Smooth muscle cell of the brain vasculature (primary cell): ENCODE measurements around the gene DNM1L.
"Not testable (repeated sequence)": the region's sequence is repeated elsewhere in the genome, so short reads cannot be mapped to it uniquely, and the experiment has no call there.

ENCODE experiments used
- DNase-seq: peaks from one replicate; pipeline ENCODE4 v3.0.0-alpha.2; 2012; ENCODE audit warnings: low read depth, low spot score

Gene DNM1L

GRCh38 chr12:32697445-32697844, 18.3 kb downstream of the DNM1L start:
- no peak for DNase-seq

GRCh38 chr12:32698285-32698684, 19.2 kb downstream of the DNM1L start:
- DNase-seq: no peak

- not testable (repeated sequence) for DNase-seq
Measured at GRCh38 chr12:32699437-32699836, 20.3 kb downstream of the DNM1L start.

GRCh38 chr12:32702473-32702872, 23.4 kb downstream of the DNM1L start:
- no peak for DNase-seq

GRCh38 chr12:32702946-32703345, 23.8 kb downstream of the DNM1L start:
- no peak for DNase-seq

- no peak for DNase-seq
Measured at GRCh38 chr12:32705783-32706182, 26.7 kb downstream of the DNM1L start.

- DNase-seq: no peak
Measured at GRCh38 chr12:32706335-32707024, 27.4 kb downstream of the DNM1L start.

- no peak for DNase-seq
Measured at GRCh38 chr12:32708926-32709325, 29.8 kb downstream of the DNM1L start.

- no peak for DNase-seq
Measured at GRCh38 chr12:32714772-32715171, 35.7 kb downstream of the DNM1L start.

- DNase-seq: no peak
Measured at GRCh38 chr12:32718926-32719325, 39.8 kb downstream of the DNM1L start.

GRCh38 chr12:32725308-32725707, 46.2 kb downstream of the DNM1L start:
- DNase-seq: not testable (repeated sequence)

GRCh38 chr12:32726286-32726685, 47.2 kb downstream of the DNM1L start:
- DNase-seq: no peak

GRCh38 chr12:32727237-32727636, 48.1 kb downstream of the DNM1L start:
- no peak for DNase-seq

- DNase-seq: no peak
Measured at GRCh38 chr12:32734952-32735351, 55.9 kb downstream of the DNM1L start.

GRCh38 chr12:32736445-32736844, 57.3 kb downstream of the DNM1L start:
- DNase-seq: no peak

- DNase-seq: no peak
Measured at GRCh38 chr12:32737715-32738114, 58.6 kb downstream of the DNM1L start.

GRCh38 chr12:32739279-32739678, 60.2 kb downstream of the DNM1L start:
- DNase-seq: no peak

GRCh38 chr12:32742133-32742532, 63.0 kb downstream of the DNM1L start:
- no peak for DNase-seq

- DNase-seq: no peak
Measured at GRCh38 chr12:32743264-32743663, 64.2 kb downstream of the DNM1L start.

GRCh38 chr12:32753605-32754004, 74.5 kb downstream of the DNM1L start:
- no peak for DNase-seq

- no peak for DNase-seq
Measured at GRCh38 chr12:32754111-32754510, 75.0 kb downstream of the DNM1L start.

GRCh38 chr12:32755051-32755653, 76.1 kb downstream of the DNM1L start:
- no peak for DNase-seq

- peak; percentile 95 for DNase-seq
Measured at GRCh38 chr12:32755654-32756475, 76.8 kb downstream of the DNM1L start, which contains the start of gene YARS2. YARS2 (minus strand) TSS chr12:32755897; CDS start chr12:32755874, 23 bp downstream.
